Epithelial cell of esophagus (primary cell): ENCODE measurements around the gene STAM.

Experiments
- DNase-seq: peaks from one replicate; pipeline ENCODE4 v3.0.0; 2010; ENCODE audit warnings: low read depth
- H3K4me3 ChIP-seq: 2 replicates; pipeline ENCODE4 v1.5.1; 2011; ENCODE audit warnings: mild to moderate bottlenecking, low read length, control low read depth
- CTCF ChIP-seq: IDR thresholded peaks from 2 replicates; pipeline ENCODE4 v1.5.1; 2011; ENCODE audit warnings: low read depth, mild to moderate bottlenecking, low read length, control low read depth, inconsistent platforms; ENCODE audit not compliant: insufficient read depth; ENCODE audit errors: missing control alignments

Gene STAM

DNA sequence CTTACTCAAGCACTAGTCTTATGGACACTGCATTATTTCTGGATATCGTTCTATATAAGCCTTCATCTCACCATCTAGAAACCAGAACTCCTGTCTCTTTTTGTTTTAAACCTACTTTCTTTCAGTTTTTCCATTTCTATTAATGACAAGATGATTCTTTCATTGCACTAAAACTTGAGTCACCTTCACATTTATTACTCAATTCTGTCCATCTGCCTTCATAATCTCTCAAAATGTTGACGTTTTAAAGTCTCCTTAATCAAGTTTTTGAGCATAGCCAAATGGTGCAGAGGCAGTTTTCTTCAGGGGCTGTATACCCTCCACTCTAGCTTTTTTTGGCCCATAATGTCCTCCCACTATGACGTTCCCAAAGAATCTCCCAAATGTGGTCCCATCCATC, 17.6 kb downstream of the STAM start:
- TF ChIP-seq CTCF = no peak
- DNase-seq = no peak

DNA sequence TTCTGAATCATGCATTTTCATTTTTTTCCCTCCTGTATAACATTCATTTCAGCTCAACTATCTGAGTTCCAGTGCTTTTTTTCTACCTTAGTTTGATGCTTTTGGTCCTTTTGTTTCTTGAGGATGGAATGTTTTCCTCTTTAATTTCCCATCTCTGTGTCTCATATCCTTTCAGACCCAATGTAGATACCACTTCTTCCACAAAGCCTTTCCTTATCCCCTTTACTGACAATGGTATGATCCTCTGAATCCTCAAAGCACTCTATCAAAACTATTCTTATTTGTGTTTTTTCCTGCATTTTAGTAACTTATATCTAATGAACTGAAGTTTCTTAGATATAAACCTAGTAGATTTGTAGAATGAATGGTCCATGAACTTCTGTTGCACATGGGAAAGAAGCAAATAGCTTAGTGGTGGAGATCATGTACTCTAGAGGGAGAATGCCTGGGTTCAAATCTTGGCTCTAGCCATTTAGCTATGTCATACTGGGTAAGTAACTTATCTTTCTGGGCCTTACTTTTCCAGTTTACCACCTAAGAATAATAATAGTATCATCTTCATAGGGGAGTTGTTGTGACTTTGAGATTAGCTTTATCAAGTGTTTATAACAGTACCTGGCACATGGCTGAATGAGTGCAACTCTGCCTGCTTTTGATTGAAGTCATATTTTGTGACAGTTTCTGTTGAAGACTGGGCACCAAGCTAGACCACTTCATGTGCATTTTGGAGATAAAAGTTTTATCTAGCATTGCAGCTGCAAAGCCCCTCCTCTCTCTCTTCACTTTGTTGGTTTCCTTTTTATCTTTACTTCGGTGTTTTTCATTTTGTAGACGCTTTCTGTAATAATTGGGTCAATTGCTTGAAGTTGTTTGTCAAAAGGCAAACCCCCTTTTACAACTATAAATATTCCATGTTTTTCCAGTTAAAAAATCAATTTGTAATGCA, 18.5 kb downstream of the STAM start:
- no peak for DNase-seq
- H3K4me3 ChIP-seq = no peak overlapping the region
- no peak for TF ChIP-seq CTCF

More for the DNA sequence above, 17.6 kb downstream of the STAM start:
- H3K4me3 ChIP-seq = no peak overlapping the region

- TF ChIP-seq CTCF = no peak
- H3K4me3 ChIP-seq = no peak overlapping the region
- DNase-seq = no peak
These were observed 19.5 kb downstream of the STAM start for GRCh38 chr10:17663450-17663849.

DNA sequence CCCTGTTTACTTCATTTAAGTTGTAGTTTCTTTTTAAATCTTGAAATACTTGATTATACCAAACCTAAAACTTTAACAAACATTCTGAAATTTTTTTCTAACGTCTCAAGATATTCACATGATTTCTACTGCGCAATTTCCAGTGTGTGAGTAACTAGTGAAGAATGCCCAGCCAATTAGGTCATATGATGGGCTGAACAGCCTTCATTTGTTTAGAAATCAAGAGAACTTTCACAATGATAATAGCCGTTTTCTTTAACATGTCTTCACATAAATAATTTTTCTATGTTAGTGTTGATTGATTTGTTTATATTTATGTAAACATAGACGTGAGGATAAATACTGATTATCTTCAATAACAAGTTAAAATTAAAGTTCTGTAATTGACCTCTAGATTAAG, 21.8 kb downstream of the STAM start:
- peak; percentile 87 for DNase-seq
- H3K4me3 ChIP-seq = no peak overlapping the region
- TF ChIP-seq CTCF = no peak

- H3K4me3 ChIP-seq = no peak overlapping the region
- no peak for DNase-seq
- TF ChIP-seq CTCF = no peak
These were observed 24.7 kb downstream of the STAM start for GRCh38 chr10:17668435-17669184.

- no peak for TF ChIP-seq CTCF
- DNase-seq = no peak
- H3K4me3 ChIP-seq = no peak overlapping the region
These were observed 25.4 kb downstream of the STAM start for GRCh38 chr10:17669185-17669872.
